HepG2 (cell line): ENCODE results near the gene TRAPPC3. TPM values are rescaled to one million over a fixed set of nuclear protein-coding genes. Genes with fewer than 3 reads are reported as not detected.
A peak's percentile ranks its signal among the peaks of the same experiment; 100 is the strongest.

Experiments used
- CREB1 ChIP-seq, 2 experiments: fragments of 450-650 bp in 1 of 2; IDR thresholded peaks; 2 replicates each; pipeline ENCODE4 v1.6.1; 2016 to 2017; ENCODE audit warnings: control low read depth in 1 of 2, mild to moderate bottlenecking in 1 of 2, missing compliant biosample characterization in 1 of 2, missing genetic modification characterization in 1 of 2
- GTF2F1 ChIP-seq: fragments of 150-350 bp; IDR thresholded peaks from 2 replicates; pipeline ENCODE4 v1.6.1; 2014; ENCODE audit warnings: low read length
- GZF1 ChIP-seq: sonication (generic); formaldehyde crosslinking; IDR thresholded peaks from 2 replicates; pipeline ENCODE4 v1.5.1; 2020; ENCODE audit warnings: mild to moderate bottlenecking, missing genetic modification reagents
- IRF2 ChIP-seq: IDR thresholded peaks from 2 replicates; pipeline ENCODE4 v1.6.1; 2018; ENCODE audit warnings: missing genetic modification reagents, missing compliant biosample characterization
- KLF15 ChIP-seq: sonication (generic); formaldehyde crosslinking; IDR thresholded peaks from 2 replicates; pipeline ENCODE4 v1.8.1; 2023; ENCODE audit warnings: borderline replicate concordance, mild to moderate bottlenecking, inconsistent platforms, missing genetic modification reagents, mixed read lengths
- MAF1 ChIP-seq: sonication (generic); formaldehyde crosslinking; IDR thresholded peaks from 2 replicates; pipeline ENCODE4 v1.5.0; 2020; ENCODE audit warnings: missing genetic modification reagents, borderline replicate concordance
- MIER3 ChIP-seq: IDR thresholded peaks from 2 replicates; pipeline ENCODE4 v1.6.1; 2016; ENCODE audit warnings: missing compliant biosample characterization, borderline replicate concordance
- NFKBIZ ChIP-seq: IDR thresholded peaks from 2 replicates; pipeline ENCODE4 v1.6.1; 2018; ENCODE audit warnings: missing genetic modification reagents, missing compliant biosample characterization
- RFXAP ChIP-seq: sonication (generic); formaldehyde crosslinking; IDR thresholded peaks from 2 replicates; pipeline ENCODE4 v1.4.0; 2020; ENCODE audit warnings: missing genetic modification reagents, borderline replicate concordance
- TCF7L2 ChIP-seq: IDR thresholded peaks from 2 replicates; pipeline ENCODE4 v1.6.1; 2011; ENCODE audit warnings: mild to moderate bottlenecking, low read depth, low read length, moderate library complexity
- ZMYM2 ChIP-seq: sonication (generic); formaldehyde crosslinking; IDR thresholded peaks from 2 replicates; pipeline ENCODE4 v1.8.0; 2022; ENCODE audit warnings: mild to moderate bottlenecking, missing genetic modification reagents
- ZNF136 ChIP-seq: sonication (generic); formaldehyde crosslinking; IDR thresholded peaks from 2 replicates; pipeline ENCODE4 v1.8.1; 2022; ENCODE audit warnings: low read depth, mild to moderate bottlenecking, moderate library complexity, missing genetic modification reagents
- ZNF382 ChIP-seq: sonication (generic); formaldehyde crosslinking; IDR thresholded peaks from 2 replicates; pipeline ENCODE4 v1.5.0; 2020; ENCODE audit warnings: missing genetic modification reagents, mild to moderate bottlenecking, borderline replicate concordance
- polyA plus RNA-seq, 8 experiments: library from polyadenylated mRNA; depleted of rRNA in 3 of 8; stranded (reverse) in 7 of 8; unstranded in 1 of 8; fragments of >200 nt; fragmentation: Illumina TruSeq in 4 of 8; extraction: Trizol in 4 of 8; gene quantifications; 2 replicates each; pipeline versions ENCODE4 v1.2.1 to v1.2.3, GENCODE V29; 2011 to 2016; ENCODE audit warnings: low read depth in 4 of 8, missing spikeins in 1 of 8, mixed read lengths in 1 of 8; ENCODE audit not compliant: insufficient read depth in 1 of 8
- total RNA-seq, 5 experiments: library from RNA; depleted of rRNA; stranded (reverse); fragments of >200 nt; fragmentation: Illumina TruSeq; extraction: Trizol; gene quantifications; 2 replicates each; pipeline ENCODE4 v1.2.3, GENCODE V29; 2016; ENCODE audit warnings: low read depth in 1 of 5
- TF ChIP-seq, protein P1 (sequence below): IDR thresholded peaks from 2 replicates; pipeline ENCODE4 v1.6.1; 2016
- TF ChIP-seq, protein P2 (sequence below), 2 experiments: fragments of 450-650 bp in 1 of 2; sonication (generic) in 1 of 2; formaldehyde crosslinking in 1 of 2; IDR thresholded peaks; 2 replicates each; pipeline versions ENCODE4 v1.6.1 to v1.8.0; 2016 to 2022; ENCODE audit warnings: antibody characterized with exemption in 1 of 2, mild to moderate bottlenecking in 1 of 2, missing genetic modification reagents in 1 of 2
- TF ChIP-seq, protein P3 (sequence below): sonication (generic); formaldehyde crosslinking; IDR thresholded peaks from 2 replicates; pipeline ENCODE4 v1.4.0; 2020; ENCODE audit warnings: missing genetic modification reagents

TRAPPC3 gene
- total and polyA plus RNA-seq, 2 of the 13 experiments (the other 11 are each of a cell fraction or from before 2014, with no cell fraction given) = 53.7 to 62.4 TPM

DNA sequence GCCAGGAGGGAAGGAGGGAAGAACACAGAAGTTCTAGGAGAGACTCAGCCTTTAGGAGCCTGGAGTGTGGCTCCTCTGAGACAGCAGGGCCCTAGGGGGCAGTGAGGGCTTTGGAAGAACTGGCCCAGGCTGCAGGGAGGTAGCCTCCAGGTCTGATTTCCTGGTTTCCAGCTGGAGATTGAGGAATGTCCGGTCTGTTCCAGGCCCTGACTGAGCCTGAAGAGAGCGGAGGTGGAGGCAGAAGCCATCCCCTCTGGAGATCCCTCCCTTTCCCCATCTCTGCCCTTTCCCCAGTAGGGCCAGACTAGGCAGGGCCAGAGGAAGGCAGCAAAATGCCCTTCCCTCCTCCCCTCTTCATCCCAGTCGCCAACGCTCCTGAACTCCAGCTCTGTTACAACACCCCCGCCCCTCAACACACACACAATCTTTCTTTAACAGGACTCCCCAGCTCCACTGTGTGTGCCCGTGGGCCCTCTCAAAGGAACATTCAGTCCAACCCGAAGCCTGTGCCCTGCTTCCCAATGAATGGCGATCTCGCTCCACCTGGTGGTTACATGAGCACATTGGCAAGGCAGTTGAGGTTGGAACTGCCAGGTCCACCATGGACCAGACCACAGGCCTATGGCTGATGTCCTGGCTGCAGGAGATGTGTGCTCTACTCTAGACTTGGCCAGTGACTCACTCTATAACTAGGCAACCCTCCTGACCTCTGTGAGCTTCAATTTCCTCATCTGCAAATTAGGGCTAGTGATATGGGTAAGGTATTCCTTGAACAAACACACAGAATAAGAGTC lies 38.7 kb upstream of the TRAPPC3 start (continued):
- TF ChIP-seq IRF2 = 0 out of 2 replicates have a peak, but pooled peaks have one; percentile 35
- TF ChIP-seq, protein P1, sequence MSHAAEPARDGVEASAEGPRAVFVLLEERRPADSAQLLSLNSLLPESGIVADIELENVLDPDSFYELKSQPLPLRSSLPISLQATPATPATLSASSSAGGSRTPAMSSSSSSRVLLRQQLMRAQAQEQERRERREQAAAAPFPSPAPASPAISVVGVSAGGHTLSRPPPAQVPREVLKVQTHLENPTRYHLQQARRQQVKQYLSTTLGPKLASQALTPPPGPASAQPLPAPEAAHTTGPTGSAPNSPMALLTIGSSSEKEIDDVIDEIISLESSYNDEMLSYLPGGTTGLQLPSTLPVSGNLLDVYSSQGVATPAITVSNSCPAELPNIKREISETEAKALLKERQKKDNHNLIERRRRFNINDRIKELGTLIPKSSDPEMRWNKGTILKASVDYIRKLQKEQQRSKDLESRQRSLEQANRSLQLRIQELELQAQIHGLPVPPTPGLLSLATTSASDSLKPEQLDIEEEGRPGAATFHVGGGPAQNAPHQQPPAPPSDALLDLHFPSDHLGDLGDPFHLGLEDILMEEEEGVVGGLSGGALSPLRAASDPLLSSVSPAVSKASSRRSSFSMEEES (CRISPR knock-in tag) = no peak
- TF ChIP-seq, protein P2, sequence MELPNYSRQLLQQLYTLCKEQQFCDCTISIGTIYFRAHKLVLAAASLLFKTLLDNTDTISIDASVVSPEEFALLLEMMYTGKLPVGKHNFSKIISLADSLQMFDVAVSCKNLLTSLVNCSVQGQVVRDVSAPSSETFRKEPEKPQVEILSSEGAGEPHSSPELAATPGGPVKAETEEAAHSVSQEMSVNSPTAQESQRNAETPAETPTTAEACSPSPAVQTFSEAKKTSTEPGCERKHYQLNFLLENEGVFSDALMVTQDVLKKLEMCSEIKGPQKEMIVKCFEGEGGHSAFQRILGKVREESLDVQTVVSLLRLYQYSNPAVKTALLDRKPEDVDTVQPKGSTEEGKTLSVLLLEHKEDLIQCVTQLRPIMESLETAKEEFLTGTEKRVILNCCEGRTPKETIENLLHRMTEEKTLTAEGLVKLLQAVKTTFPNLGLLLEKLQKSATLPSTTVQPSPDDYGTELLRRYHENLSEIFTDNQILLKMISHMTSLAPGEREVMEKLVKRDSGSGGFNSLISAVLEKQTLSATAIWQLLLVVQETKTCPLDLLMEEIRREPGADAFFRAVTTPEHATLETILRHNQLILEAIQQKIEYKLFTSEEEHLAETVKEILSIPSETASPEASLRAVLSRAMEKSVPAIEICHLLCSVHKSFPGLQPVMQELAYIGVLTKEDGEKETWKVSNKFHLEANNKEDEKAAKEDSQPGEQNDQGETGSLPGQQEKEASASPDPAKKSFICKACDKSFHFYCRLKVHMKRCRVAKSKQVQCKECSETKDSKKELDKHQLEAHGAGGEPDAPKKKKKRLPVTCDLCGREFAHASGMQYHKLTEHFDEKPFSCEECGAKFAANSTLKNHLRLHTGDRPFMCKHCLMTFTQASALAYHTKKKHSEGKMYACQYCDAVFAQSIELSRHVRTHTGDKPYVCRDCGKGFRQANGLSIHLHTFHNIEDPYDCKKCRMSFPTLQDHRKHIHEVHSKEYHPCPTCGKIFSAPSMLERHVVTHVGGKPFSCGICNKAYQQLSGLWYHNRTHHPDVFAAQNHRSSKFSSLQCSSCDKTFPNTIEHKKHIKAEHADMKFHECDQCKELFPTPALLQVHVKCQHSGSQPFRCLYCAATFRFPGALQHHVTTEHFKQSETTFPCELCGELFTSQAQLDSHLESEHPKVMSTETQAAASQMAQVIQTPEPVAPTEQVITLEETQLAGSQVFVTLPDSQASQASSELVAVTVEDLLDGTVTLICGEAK (IDR thresholded peaks at IDR 0.05) = no peak
- TF ChIP-seq, protein P2 (CRISPR knock-in tag; IDR thresholded peaks at IDR 0.05) = no peak
- no peak; the same call in 1 of the 2 replicates for TF ChIP-seq MIER3 (CRISPR knock-in tag)
- no peak for TF ChIP-seq KLF15
- TF ChIP-seq ZNF382 (CRISPR knock-in tag) = no peak
- no peak for TF ChIP-seq TCF7L2
- no peak for TF ChIP-seq GZF1 (CRISPR knock-in tag)
- no peak for TF ChIP-seq MAF1
- no peak for TF ChIP-seq CREB1 (IDR thresholded peaks at IDR 0.05)
- no peak for TF ChIP-seq CREB1 (CRISPR knock-in tag; IDR thresholded peaks at IDR 0.05)
- TF ChIP-seq ZMYM2 (CRISPR knock-in tag) = 0 out of 2 replicates have a peak, but pooled peaks have one; percentile 58
- 0 out of 2 replicates have a peak, but pooled peaks have one; percentile 18 for TF ChIP-seq RFXAP (CRISPR knock-in tag)
- no peak for TF ChIP-seq ZNF136 (CRISPR knock-in tag)
- no peak for TF ChIP-seq NFKBIZ (CRISPR knock-in tag)
- TF ChIP-seq GTF2F1 = no peak; the same call in 1 of the 2 replicates
- TF ChIP-seq, protein P3, sequence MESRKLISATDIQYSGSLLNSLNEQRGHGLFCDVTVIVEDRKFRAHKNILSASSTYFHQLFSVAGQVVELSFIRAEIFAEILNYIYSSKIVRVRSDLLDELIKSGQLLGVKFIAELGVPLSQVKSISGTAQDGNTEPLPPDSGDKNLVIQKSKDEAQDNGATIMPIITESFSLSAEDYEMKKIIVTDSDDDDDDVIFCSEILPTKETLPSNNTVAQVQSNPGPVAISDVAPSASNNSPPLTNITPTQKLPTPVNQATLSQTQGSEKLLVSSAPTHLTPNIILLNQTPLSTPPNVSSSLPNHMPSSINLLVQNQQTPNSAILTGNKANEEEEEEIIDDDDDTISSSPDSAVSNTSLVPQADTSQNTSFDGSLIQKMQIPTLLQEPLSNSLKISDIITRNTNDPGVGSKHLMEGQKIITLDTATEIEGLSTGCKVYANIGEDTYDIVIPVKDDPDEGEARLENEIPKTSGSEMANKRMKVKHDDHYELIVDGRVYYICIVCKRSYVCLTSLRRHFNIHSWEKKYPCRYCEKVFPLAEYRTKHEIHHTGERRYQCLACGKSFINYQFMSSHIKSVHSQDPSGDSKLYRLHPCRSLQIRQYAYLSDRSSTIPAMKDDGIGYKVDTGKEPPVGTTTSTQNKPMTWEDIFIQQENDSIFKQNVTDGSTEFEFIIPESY (CRISPR knock-in tag) = 0 out of 2 replicates have a peak, but pooled peaks have one; percentile 32
